BE2C (cell line): ENCODE results near the gene MTR.

Experiments
- DNase-seq: peaks from one replicate; pipeline ENCODE4 v3.0.0-alpha.2; 2020
- H3K27me3 ChIP-seq: fragments of 250-450 bp; sonication (Bioruptor Pico); 2 replicates; pipeline ENCODE4 v1.5.1; 2020; ENCODE audit warnings: mild to moderate bottlenecking
- H3K36me3 ChIP-seq: fragments of 250-450 bp; sonication (Bioruptor Pico); 2 replicates; pipeline ENCODE4 v1.5.1; 2020; ENCODE audit warnings: mild to moderate bottlenecking
- H3K4me1 ChIP-seq: fragments of 250-450 bp; sonication (Bioruptor Pico); 2 replicates; pipeline ENCODE4 v1.5.1; 2020
- H3K4me3 ChIP-seq: 2 replicates; pipeline ENCODE4 v1.5.1; 2011; ENCODE audit warnings: low read depth, low read length
- H3K9me3 ChIP-seq: fragments of 250-450 bp; sonication (Bioruptor Pico); 2 replicates; pipeline ENCODE4 v1.5.1; 2020
- CTCF ChIP-seq: IDR thresholded peaks from 2 replicates; pipeline ENCODE4 v1.5.1; 2012; ENCODE audit warnings: mild to moderate bottlenecking, low read depth, low read length

Gene MTR

GRCh38 chr1:236872075-236872666, 77.1 kb downstream of the MTR start:
- no peaks in the 10 kb centered on the region for H3K27me3 ChIP-seq
- no peak for DNase-seq
- H3K36me3 ChIP-seq, result peaks cover 22% of the 10 kb centered on the region
- H3K9me3 ChIP-seq, result no peaks in the 10 kb centered on the region
- no peaks in the 10 kb centered on the region for H3K4me1 ChIP-seq
- TF ChIP-seq CTCF, result no peak
- no peak overlapping the region for H3K4me3 ChIP-seq

GRCh38 chr1:236875975-236876374, 80.9 kb downstream of the MTR start:
- Histone ChIP-seq H3K4me3 (no peak overlapping the region), H3K27me3 (no peaks in the 10 kb centered on the region), H3K36me3 (peaks cover 9% of the 10 kb centered on the region; the same call in 1 of the 2 replicates), H3K4me1 (no peaks in the 10 kb centered on the region), H3K9me3 (no peaks in the 10 kb centered on the region)
- DNase-seq, result no peak
- TF ChIP-seq CTCF, result no peak

GRCh38 chr1:236877661-236878060, 82.6 kb downstream of the MTR start:
- H3K36me3 ChIP-seq, result peaks cover 9% of the 10 kb centered on the region; the same call in 1 of the 2 replicates
- no peak for DNase-seq
- no peak for TF ChIP-seq CTCF
- H3K4me3 ChIP-seq, result no peak overlapping the region
- H3K27me3 ChIP-seq, result no peaks in the 10 kb centered on the region
- no peaks in the 10 kb centered on the region for H3K9me3 ChIP-seq
- no peaks in the 10 kb centered on the region for H3K4me1 ChIP-seq

- H3K4me3 ChIP-seq, result no peak overlapping the region
- H3K36me3 ChIP-seq, result peaks cover 3% of the 10 kb centered on the region; the same call in 1 of the 2 replicates
- H3K27me3 ChIP-seq, result no peaks in the 10 kb centered on the region
- DNase-seq, result no peak
- TF ChIP-seq CTCF, result no peak
- H3K4me1 ChIP-seq, result no peaks in the 10 kb centered on the region
- H3K9me3 ChIP-seq, result no peaks in the 10 kb centered on the region
Observed at GRCh38 chr1:236880209-236880608, 85.1 kb downstream of the MTR start.

GRCh38 chr1:236882678-236883077, 87.6 kb downstream of the MTR start:
- Histone ChIP-seq H3K36me3 (peaks cover 13% of the 10 kb centered on the region), H3K4me1 (no peaks in the 10 kb centered on the region), H3K9me3 (no peaks in the 10 kb centered on the region), H3K27me3 (no peaks in the 10 kb centered on the region), H3K4me3 (no peak overlapping the region)
- no peak for DNase-seq
- no peak for TF ChIP-seq CTCF

GRCh38 chr1:236886199-236886598, 91.1 kb downstream of the MTR start:
- Histone ChIP-seq H3K36me3 (peaks cover 18% of the 10 kb centered on the region), H3K9me3 (no peaks in the 10 kb centered on the region), H3K4me3 (no peak overlapping the region), H3K4me1 (no peaks in the 10 kb centered on the region), H3K27me3 (no peaks in the 10 kb centered on the region)
- no peak for TF ChIP-seq CTCF
- no peak for DNase-seq
